ENCODE data around the gene FRMD8. TPM values are rescaled to one million over a fixed set of nuclear protein-coding genes. Genes with fewer than 3 reads are reported as not detected.
A peak's percentile ranks its signal among the peaks of the same experiment; 100 is the strongest.

Gene FRMD8
- polyA plus RNA-seq, 3 donors from 2014 or later, result 62.8 to 73.5 (median 63.4) TPM

DNA sequence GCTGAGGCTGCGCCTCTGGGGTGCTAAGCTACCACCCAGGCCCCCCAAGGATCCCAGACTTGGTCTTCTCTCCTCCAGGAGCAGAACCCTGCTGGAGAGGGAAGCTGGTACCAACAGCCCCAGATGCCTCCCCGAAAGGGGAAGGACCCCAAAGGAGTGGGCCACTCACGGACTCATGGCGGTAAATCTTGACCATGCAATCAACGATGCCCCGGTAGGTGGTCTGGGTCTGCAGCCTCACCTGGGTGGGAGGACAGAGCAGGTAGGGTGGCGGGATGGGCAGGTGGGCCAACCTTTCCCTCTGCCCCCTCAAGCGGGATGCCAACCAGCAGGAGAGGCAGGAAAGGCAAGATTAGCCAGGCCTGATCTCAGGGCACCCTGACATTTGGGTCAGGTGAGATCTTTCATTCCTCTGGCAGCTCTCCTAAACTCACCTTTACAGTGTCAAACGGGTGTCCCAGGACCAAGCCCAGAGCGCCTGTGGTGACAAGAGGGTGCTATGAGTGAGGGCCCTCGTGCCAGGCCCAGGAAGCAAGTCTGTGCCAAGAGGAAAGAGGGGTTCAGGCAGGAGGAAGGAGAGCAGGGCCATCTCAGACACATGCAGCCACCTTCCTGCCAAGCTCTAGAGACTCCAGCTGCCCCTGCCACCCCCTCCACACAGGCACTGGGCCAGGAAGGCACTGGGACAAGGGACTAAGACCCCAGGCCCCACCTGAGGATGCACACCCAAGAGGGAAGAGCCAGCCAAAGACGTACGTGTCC lies 6.6 kb upstream of the FRMD8 start:
- DNase-seq, result no peak
- Mint-ChIP-seq H3K27me3 (ENCODE audit: low read depth in 3 of 3) (peaks cover 0 to 15% (median 1%) of the 10 kb centered on the region in 3 donors), H3K27ac (peak overlapping the region in 5 of 6 donors; percentile 39 to 82 (median 70)), H3K4me3 (peak overlapping the region in 3 of 5 donors; percentile 5 to 27 (median 21)), H3K36me3 (no peaks in the 10 kb centered on the region), H3K9me3 (no peaks in the 10 kb centered on the region), H3K4me1 (peaks cover 36 to 39% of the 10 kb centered on the region in 2 donors)

DNA sequence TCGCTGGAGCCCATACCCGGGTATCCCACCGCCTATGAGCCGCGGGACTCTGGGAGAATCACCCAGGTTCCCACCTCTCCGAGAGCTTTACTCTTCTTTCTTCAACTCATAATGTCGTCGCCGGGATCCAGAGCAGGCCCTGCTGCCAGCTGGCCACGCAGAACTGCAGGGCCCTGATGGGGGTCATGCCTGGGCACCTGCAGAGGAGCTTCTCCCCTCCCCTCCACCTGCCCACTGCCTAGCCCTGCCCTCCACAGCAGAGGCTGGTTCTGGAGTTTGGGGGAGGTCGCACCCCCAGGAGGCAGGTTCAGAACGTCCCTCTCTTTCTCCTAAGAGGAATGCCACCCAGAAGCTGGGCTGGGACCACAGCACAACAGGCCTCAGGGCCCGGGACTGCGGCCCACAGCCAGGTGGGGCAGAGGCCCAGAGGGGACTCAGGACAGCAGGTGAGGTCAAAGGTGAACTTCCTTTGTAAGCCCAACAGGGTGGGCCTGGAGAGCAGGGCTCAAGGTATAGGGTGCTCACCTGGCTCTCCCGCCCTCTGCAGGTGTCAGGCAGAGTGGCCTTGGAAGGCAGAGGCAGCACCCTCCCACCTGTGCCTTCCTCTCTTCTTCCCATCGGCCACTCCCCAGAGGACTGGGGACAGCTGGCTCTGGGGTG lies 5.8 kb upstream of the FRMD8 start:
- peak overlapping the region in 5 of 6 donors; percentile 39 to 100 (median 75) for H3K27ac Mint-ChIP-seq
- H3K27me3 Mint-ChIP-seq (ENCODE audit: low read depth in 3 of 3), result peaks cover 1 to 19% (median 2%) of the 10 kb centered on the region in 3 donors
- H3K36me3 Mint-ChIP-seq, result no peaks in the 10 kb centered on the region
- H3K4me1 Mint-ChIP-seq, result peaks cover 43 to 46% of the 10 kb centered on the region in 2 donors
- no peak for DNase-seq
- peak overlapping the region in 2 of 5 donors; percentile 5 to 92 for H3K4me3 Mint-ChIP-seq
- no peaks in the 10 kb centered on the region for H3K9me3 Mint-ChIP-seq

DNA sequence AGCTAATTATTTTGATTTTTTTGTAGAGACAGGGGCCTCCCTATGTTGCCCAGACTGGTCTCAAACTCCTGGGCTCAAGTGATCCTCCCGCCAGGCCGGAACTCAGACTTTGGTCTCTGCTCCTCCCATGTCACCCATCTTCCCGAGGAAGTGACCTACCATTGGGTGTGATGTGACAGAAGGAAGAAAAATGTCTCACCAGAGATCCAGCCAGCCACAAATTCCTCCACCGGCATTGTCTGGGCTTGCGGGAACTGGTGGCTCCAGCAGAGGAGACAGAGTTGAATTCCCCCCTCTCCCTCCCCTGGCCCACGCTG lies 4.8 kb upstream of the FRMD8 start:
- H3K4me1 Mint-ChIP-seq, result peaks cover 44 to 53% of the 10 kb centered on the region in 2 donors
- H3K36me3 Mint-ChIP-seq, result no peaks in the 10 kb centered on the region
- peaks cover 4 to 27% (median 5%) of the 10 kb centered on the region in 3 donors for H3K27me3 Mint-ChIP-seq (ENCODE audit: low read depth in 3 of 3)
- H3K27ac Mint-ChIP-seq, result peak overlapping the region; percentile 99 to 100 (median 100)
- H3K9me3 Mint-ChIP-seq, result no peaks in the 10 kb centered on the region
- H3K4me3 Mint-ChIP-seq, result peak overlapping the region; percentile 86 to 93 (median 92)
- DNase-seq, result no peak

DNA sequence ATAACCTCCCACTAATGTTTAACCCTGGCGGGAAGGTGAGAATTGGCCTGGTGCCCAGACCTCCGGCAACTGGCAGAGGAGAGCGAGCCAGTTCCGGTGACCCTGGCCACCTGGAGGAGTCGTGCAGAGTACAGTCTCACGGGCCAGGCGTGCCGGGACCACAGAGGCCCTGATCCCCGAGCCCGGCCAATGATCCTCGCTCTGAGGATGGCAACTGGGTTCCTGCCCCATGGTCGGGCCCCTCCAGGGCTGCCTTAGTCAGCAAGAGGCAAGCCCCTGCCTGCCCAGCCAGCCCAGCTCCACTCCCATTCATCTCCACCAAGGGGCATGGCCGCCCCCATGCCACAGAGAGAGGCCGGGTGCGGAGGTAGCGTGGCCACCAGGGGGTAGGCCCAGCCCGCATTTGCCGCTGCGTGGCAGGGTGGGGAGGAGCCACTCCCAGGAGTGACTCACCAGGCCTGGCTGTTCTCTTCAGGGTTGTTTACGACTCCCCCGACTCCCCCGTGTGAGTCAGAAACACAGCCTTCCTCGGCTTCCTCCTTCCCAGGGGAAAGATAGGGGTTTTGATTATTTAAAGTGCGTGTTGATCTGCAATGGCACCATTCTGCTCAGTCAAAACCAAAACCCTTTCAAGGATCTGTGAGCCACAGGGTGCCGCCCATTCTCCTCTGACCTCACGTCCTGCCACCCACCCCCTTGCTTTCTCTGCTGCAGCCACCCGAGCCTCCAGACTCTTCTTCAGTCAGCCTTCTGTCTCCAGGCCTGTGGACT lies 4.2 kb upstream of the FRMD8 start, which contains the start of gene SLC25A45:
Gene SLC25A45, minus strand, starts transcription at position 614 of the 771 bp plus-strand sequence. CDS start 695 bp downstream, outside the sequence.
- Mint-ChIP-seq H3K36me3 (no peaks in the 10 kb centered on the region), H3K4me3 (peak within 1 kb of the TSS; percentile 86 to 93 (median 92)), H3K27me3 (ENCODE audit: low read depth in 3 of 3) (peaks cover 4 to 30% (median 5%) of the 10 kb centered on the region in 3 donors), H3K27ac (peak within 1 kb of the TSS; percentile 99 to 100 (median 100)), H3K9me3 (no peaks in the 10 kb centered on the region), H3K4me1 (peaks cover 49 to 57% of the 10 kb centered on the region in 2 donors)
- peak; percentile 88 to 89 (median 88) for DNase-seq

DNA sequence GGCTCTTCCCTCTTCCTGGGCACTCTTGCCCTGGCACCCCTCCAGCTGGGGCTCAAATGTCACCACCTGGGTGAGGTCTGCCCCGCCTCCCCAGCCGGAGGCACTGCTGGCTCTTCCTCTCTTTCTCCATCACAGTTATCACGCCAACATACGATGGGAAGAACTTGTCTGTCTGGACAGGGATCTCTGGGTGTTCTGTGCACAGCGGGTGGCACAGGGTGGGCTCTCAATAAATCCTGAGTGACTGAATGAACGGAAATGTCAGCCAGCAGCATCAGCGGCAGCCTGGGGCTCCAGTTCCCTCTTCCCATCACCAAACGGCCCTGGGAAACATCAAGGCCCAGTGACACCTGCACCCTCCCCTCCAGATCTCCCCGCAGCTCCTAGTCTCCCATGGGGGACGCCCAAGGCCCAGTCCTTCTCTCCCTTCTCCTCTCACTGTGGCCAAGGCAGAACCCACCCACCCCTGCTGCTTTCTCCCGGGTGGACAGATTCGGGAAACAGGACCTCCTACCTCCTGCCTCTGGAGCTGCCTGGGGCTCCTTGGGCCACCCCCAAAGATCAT lies 3.6 kb upstream of the FRMD8 start:
- no peaks in the 10 kb centered on the region for H3K9me3 Mint-ChIP-seq
- peaks cover 3 to 31% (median 4%) of the 10 kb centered on the region in 3 donors for H3K27me3 Mint-ChIP-seq (ENCODE audit: low read depth in 3 of 3)
- no peak for DNase-seq
- peak overlapping the region; percentile 99 to 100 (median 100) for H3K27ac Mint-ChIP-seq
- H3K4me3 Mint-ChIP-seq, result peak overlapping the region; percentile 86 to 93 (median 92)
- H3K36me3 Mint-ChIP-seq, result no peaks in the 10 kb centered on the region
- H3K4me1 Mint-ChIP-seq, result peaks cover 52 to 60% of the 10 kb centered on the region in 2 donors

DNA sequence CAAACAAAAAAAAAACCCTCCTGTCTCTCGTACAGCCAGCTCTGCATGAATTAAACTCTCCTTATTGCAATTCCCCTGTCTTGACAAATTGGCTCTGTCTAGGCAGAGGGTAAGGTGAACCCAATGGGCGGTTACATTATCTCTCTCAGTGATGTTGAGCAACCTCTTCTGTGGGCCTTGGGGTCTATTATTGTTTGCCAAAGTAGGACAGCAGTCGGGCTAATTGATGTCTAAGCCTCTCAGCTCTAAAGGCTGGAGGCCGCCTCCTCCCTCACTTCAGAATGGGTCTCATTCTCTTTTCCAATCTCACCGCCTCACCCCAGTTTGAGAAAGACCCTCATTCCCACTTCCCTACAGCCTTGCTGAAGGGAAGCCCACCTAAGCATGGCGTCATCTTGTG lies 2.7 kb upstream of the FRMD8 start:
- no peak for DNase-seq
- H3K36me3 Mint-ChIP-seq, result no peaks in the 10 kb centered on the region
- peaks cover 60 to 69% of the 10 kb centered on the region in 2 donors for H3K4me1 Mint-ChIP-seq
- no peaks in the 10 kb centered on the region for H3K9me3 Mint-ChIP-seq
- peak overlapping the region; percentile 99 to 100 (median 100) for H3K27ac Mint-ChIP-seq
- H3K4me3 Mint-ChIP-seq, result peak overlapping the region; percentile 77 to 90 (median 88)
- H3K27me3 Mint-ChIP-seq (ENCODE audit: low read depth in 3 of 3), result peaks cover 3 to 31% (median 4%) of the 10 kb centered on the region in 3 donors

DNA sequence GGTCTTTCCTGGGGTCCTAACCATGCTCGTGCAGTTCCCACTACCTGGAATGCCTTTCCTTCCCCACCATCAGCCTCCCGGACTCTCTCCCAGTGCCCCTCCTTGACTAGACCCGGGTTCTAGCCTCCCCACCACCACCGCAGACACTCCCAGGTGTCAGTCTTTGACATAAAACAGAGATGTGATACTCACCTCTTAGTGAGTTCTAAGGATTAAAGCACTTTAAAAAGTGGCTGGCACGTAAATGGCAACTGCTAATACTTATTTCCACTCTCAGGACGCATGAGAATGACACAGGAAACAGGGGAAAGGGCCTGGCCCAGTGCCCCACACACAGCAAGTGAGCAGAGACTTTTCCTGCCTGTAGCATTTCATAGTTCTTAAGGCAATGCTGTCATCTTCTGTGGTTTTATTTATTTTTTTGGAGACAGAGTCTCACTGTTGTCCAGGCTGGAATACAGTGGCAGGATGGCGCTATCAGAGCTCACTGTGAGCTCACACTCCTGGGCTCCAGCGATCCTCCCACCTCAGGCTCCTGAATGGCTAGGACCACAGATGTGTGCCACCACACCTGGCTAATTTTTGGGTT lies 2.0 kb upstream of the FRMD8 start:
- peak; percentile 50 to 54 (median 53) for DNase-seq
- Mint-ChIP-seq H3K4me3 (peak overlapping the region; percentile 77 to 90 (median 88)), H3K9me3 (no peaks in the 10 kb centered on the region), H3K4me1 (peaks cover 66 to 75% of the 10 kb centered on the region in 2 donors), H3K27ac (peak overlapping the region; percentile 99 to 100 (median 100)), H3K27me3 (ENCODE audit: low read depth in 3 of 3) (peaks cover 3 to 31% (median 4%) of the 10 kb centered on the region in 3 donors), H3K36me3 (no peaks in the 10 kb centered on the region)

DNA sequence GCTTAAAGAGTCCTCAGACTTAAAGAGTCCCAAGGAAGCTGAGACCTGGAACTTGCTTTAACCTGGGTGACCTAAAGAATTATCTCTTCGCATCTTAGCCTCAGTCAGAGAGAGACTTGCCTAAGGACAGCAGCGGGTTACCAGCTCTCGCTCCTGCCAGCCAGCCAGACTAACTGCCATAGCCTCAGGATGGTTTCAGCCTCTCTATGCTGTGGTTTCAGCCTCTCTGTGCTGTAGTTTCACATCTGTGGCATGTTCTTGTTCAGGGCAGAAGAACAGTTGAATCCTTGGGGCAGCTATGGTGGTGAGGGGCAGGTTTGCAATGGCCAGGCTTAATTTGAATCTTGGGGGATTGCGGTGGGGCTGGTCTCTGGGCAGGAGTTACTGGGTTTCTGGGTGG lies 2.3 kb downstream of the FRMD8 start:
- Mint-ChIP-seq H3K36me3 (peaks cover 0 to 6% (median 0%) of the 10 kb centered on the region in 3 donors), H3K9me3 (no peaks in the 10 kb centered on the region), H3K4me1 (peaks cover 58 to 66% of the 10 kb centered on the region in 2 donors), H3K4me3 (peak overlapping the region; percentile 62 to 88 (median 74)), H3K27me3 (ENCODE audit: low read depth in 3 of 3) (peaks cover 3 to 18% (median 4%) of the 10 kb centered on the region in 3 donors), H3K27ac (peak overlapping the region in 5 of 6 donors; percentile 65 to 92 (median 77))
- DNase-seq, result no peak

DNA sequence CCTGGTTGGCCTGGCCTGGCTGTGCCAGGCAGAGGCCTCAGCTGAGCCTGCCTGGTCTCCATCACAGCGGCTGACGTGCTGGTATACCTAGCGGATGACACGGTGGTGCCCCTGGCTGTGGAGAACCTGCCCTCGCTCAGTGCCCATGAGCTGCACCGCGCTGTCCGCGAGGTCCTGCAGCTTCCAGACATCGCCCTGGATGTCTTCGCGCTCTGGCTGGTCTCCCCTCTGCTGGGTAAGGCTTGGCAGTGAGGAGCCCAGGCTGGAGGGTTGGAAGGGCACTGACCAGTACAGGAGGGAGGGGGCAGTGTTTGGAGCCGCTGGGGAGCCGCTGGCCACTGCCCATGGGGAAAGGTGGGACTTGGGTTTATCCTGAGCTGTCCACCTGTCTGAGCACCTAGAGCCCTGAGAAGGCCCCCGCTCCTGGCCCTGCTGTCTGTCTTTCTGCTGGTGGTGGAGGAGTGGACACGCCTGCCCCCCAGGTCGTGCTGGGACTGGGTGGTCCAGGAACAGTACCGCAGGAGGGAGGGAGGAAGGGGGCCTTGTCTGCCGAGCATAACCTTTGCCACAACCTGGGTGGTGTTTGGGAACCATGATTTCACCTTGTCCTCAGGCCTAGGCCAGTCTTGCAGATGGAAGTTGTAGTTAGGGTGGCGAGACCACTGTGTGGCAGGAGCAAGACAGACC lies 3.0 kb downstream of the FRMD8 start:
- peaks cover 0 to 6% (median 0%) of the 10 kb centered on the region in 3 donors for H3K36me3 Mint-ChIP-seq
- H3K27ac Mint-ChIP-seq, result peak overlapping the region in 3 of 6 donors; percentile 57 to 66 (median 61)
- peaks cover 51 to 59% of the 10 kb centered on the region in 2 donors for H3K4me1 Mint-ChIP-seq
- no peak for DNase-seq
- H3K27me3 Mint-ChIP-seq (ENCODE audit: low read depth in 3 of 3), result peaks cover 3 to 17% (median 4%) of the 10 kb centered on the region in 3 donors
- peak overlapping the region in 2 of 5 donors; percentile 13 to 64 for H3K4me3 Mint-ChIP-seq
- no peaks in the 10 kb centered on the region for H3K9me3 Mint-ChIP-seq

DNA sequence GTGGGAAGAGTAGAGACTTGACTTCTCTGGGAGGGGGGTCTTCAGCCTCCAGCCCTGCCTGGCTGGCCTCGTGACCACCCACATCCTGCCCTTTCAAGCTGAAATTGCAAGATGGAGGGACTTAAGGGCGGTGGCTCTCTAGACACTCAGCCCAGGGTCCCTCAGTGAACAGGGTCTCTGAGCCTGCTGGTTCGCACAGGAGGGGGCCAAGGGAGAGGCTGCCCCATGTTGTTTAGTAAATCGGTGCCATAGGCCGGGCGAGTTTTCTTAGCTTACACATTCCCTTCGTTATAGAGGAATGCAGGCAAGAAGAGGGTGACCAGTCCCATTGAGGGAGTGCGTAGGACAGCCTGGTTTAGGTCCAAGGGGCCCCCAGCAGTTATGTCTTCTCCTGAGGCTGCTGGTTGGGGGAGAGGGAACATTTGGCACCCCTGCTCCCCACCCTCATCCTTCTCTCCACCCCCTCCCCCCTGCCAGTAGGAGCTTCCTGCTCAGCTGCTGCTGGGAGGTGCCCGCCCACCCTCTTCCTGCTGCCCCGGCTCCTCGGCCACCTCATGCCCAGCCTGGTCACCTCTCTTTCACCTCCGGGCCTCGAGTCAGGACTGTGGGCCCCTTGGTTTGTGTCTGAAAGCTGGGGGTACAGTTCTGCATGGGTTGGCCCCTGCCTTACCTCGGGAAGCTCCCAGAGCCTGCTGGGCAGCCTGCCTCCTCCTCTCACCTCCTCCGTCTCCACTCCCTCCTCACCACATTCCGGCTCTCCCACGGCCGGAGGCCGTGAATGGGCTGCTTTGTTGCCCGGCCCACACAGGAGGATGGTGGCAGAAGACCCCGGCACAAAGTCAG lies 3.9 kb downstream of the FRMD8 start:
- DNase-seq, result no peak
- Mint-ChIP-seq H3K4me3 (peak overlapping the region in 1 of 5 donors; percentile 30), H3K9me3 (no peaks in the 10 kb centered on the region), H3K4me1 (peaks cover 42 to 50% of the 10 kb centered on the region in 2 donors), H3K27ac (peak overlapping the region in 5 of 6 donors; percentile 35 to 61 (median 57)), H3K27me3 (ENCODE audit: low read depth in 3 of 3) (peaks cover 3 to 14% (median 4%) of the 10 kb centered on the region in 3 donors), H3K36me3 (peaks cover 0 to 6% (median 0%) of the 10 kb centered on the region in 3 donors)

DNA sequence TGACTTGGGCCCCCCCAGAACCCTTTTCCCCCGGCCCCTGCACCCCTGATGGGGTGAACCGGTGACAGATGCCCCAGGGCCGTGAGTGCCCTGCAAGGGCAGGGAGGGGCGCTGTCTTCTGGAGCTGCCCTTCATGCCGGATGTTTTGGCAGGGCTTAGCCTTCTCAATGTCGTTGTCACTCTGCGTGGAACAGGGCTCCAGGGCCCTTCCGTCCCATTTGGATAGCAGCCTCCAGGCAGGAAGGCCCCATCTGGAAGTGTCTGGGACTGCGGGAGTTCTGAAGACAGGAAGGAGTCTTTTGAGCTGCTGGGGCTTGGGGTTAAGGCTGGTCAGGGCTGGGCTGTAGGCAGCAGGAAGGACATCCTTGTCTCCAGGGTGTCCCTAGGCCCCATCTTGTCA lies 4.6 kb downstream of the FRMD8 start:
- peak overlapping the region in 4 of 6 donors; percentile 59 to 65 (median 62) for H3K27ac Mint-ChIP-seq
- peaks cover 38 to 44% of the 10 kb centered on the region in 2 donors for H3K4me1 Mint-ChIP-seq
- DNase-seq, result no peak
- peaks cover 0 to 6% (median 0%) of the 10 kb centered on the region in 3 donors for H3K36me3 Mint-ChIP-seq
- H3K4me3 Mint-ChIP-seq, result no peak overlapping the region
- no peaks in the 10 kb centered on the region for H3K9me3 Mint-ChIP-seq
- peaks cover 2 to 9% (median 3%) of the 10 kb centered on the region in 3 donors for H3K27me3 Mint-ChIP-seq (ENCODE audit: low read depth in 3 of 3)
